ENCODE results near the gene PLEKHM3. TPM values are rescaled to one million over a fixed set of nuclear protein-coding genes. Genes with fewer than 3 reads are reported as not detected.

Gene PLEKHM3
- total and polyA plus RNA-seq, 2 donors (not counting 3 experiments of a cell fraction or from before 2014, with no cell fraction given) = 3.1 to 9.1 TPM

- FAIRE-seq = no peak
Observed at GRCh38 chr2:207839028-207839427, 186.3 kb downstream of the PLEKHM3 start.

GRCh38 chr2:207836521-207837133, 188.7 kb downstream of the PLEKHM3 start:
- H2AFZ ChIP-seq (ENCODE audit: low read depth, low read length) = no peak overlapping the region
- no peaks in the 10 kb centered on the region for H3K27me3 ChIP-seq (ENCODE audit: control insufficient read depth in 2 of 2, insufficient read depth in 2 of 2, low read length in 2 of 2)
- intact Hi-C loops (cut with micrococcal nuclease) (loop anchor here (1.0 kb wide), 1 partner anchor 11 kb away; no protein-coding TSS in a partner anchor), dilution Hi-C loops (cut with MboI; ENCODE audit: extremely low pct_ligation_motif_present, low sequenced_read_pairs) (no loop called here)
- no peak overlapping the region for H3K9ac ChIP-seq (replicated peaks; ENCODE audit: extremely low read depth, insufficient read depth, low read length)
- POLR2A ChIA-PET = no interaction called here
- no peaks in the 10 kb centered on the region for H3K9me1 ChIP-seq (replicated peaks; ENCODE audit: control insufficient read depth, extremely low read depth, insufficient read depth, low read length)
- H4K20me1 ChIP-seq (replicated peaks; ENCODE audit: control insufficient read depth, extremely low read depth, insufficient read depth, low read length) = no peaks in the 10 kb centered on the region
- no peaks in the 10 kb centered on the region for H3K9me3 ChIP-seq (replicated peaks; ENCODE audit: control insufficient read depth, insufficient read depth, low read length)
- no peak overlapping the region for H3K4me3 ChIP-seq (replicated peaks in 1 of 3; ENCODE audit: insufficient read depth in 1 of 3, low read depth in 1 of 3, low read length in 3 of 3)
- H3K79me2 ChIP-seq (ENCODE audit: control insufficient read depth, insufficient read depth, low read length) = no peaks in the 10 kb centered on the region
- no TSS peak for BruUV-seq (replicated peaks)
- TF ChIP-seq FOS (IDR thresholded peaks at IDR 0.05; ENCODE audit: borderline replicate concordance, insufficient read depth, low read length) (no peak), EZH2 (IDR thresholded peaks at IDR 0.05; ENCODE audit: borderline replicate concordance, low read depth, low read length, severe bottlenecking) (no peak), MYC (IDR thresholded peaks at IDR 0.05; ENCODE audit: low read depth, low read length) (no peak), POLR2A (IDR thresholded peaks at IDR 0.05; ENCODE audit: low read depth, low read length) (no peak), JUN (IDR thresholded peaks at IDR 0.05; ENCODE audit: borderline replicate concordance, insufficient read depth, insufficient read length, low read depth) (no peak), MAX (IDR thresholded peaks at IDR 0.05; ENCODE audit: insufficient read depth, insufficient read length) (no peak), GATA2 (IDR thresholded peaks at IDR 0.05; ENCODE audit: insufficient read depth, insufficient read length, low read depth, low read length) (no peak)
- FAIRE-seq (no peak), DNase-seq (ENCODE audit: low read depth, low spot score) (no peak)
- H3K36me3 ChIP-seq (ENCODE audit: control insufficient read depth in 2 of 2, extremely low read depth in 1 of 2, insufficient read depth in 2 of 2, low read length in 2 of 2) = no peaks in the 10 kb centered on the region
- no peak overlapping the region for H3K4me2 ChIP-seq (ENCODE audit: insufficient read depth, low read length)
- H3K4me1 ChIP-seq (ENCODE audit: control insufficient read depth, extremely low read depth, insufficient read depth, low read length) = no peaks in the 10 kb centered on the region
- H3K27ac ChIP-seq (ENCODE audit: insufficient read depth, low read depth, low read length) = no peak overlapping the region
- CTCF ChIA-PET = interaction anchor here (1.3 to 2.3 kb wide), 3 partner anchors 9 to 204 kb away, joined by 3 to 7 read pairs (median 3); partner anchors contain the start of gene FZD5

More at GRCh38 chr2:207839028-207839427, 186.3 kb downstream of the PLEKHM3 start:
- Histone ChIP-seq H3K27ac (ENCODE audit: insufficient read depth, low read depth, low read length) (no peak overlapping the region), H4K20me1 (replicated peaks; ENCODE audit: control insufficient read depth, extremely low read depth, insufficient read depth, low read length) (no peaks in the 10 kb centered on the region), H3K4me1 (ENCODE audit: control insufficient read depth, extremely low read depth, insufficient read depth, low read length) (no peaks in the 10 kb centered on the region), H2AFZ (ENCODE audit: low read depth, low read length) (no peak overlapping the region), H3K79me2 (ENCODE audit: control insufficient read depth, insufficient read depth, low read length) (no peaks in the 10 kb centered on the region), H3K4me2 (ENCODE audit: insufficient read depth, low read length) (no peak overlapping the region), H3K9ac (replicated peaks; ENCODE audit: extremely low read depth, insufficient read depth, low read length) (no peak overlapping the region), H3K9me3 (replicated peaks; ENCODE audit: control insufficient read depth, insufficient read depth, low read length) (no peaks in the 10 kb centered on the region), H3K4me3 (replicated peaks in 1 of 3; ENCODE audit: insufficient read depth in 1 of 3, low read depth in 1 of 3, low read length in 3 of 3) (no peak overlapping the region), H3K27me3 (ENCODE audit: control insufficient read depth in 2 of 2, insufficient read depth in 2 of 2, low read length in 2 of 2) (no peaks in the 10 kb centered on the region), H3K36me3 (ENCODE audit: control insufficient read depth in 2 of 2, extremely low read depth in 1 of 2, insufficient read depth in 2 of 2, low read length in 2 of 2) (no peaks in the 10 kb centered on the region), H3K9me1 (replicated peaks; ENCODE audit: control insufficient read depth, extremely low read depth, insufficient read depth, low read length) (no peaks in the 10 kb centered on the region)
- dilution Hi-C loops (cut with MboI; ENCODE audit: extremely low pct_ligation_motif_present, low sequenced_read_pairs) = no loop called here
- DNase-seq (ENCODE audit: low read depth, low spot score) = no peak
- no peak for TF ChIP-seq FOS (IDR thresholded peaks at IDR 0.05; ENCODE audit: borderline replicate concordance, insufficient read depth, low read length)
- intact Hi-C loops (cut with micrococcal nuclease) = no loop called here
- ChIA-PET POLR2A (no interaction called here), CTCF (no interaction called here)
- BruUV-seq (replicated peaks) = no TSS peak
